GM12872 (cell line): ENCODE measurements around the gene SCAF11.

Source experiments
- TF ChIP-seq, protein P1 (sequence below): IDR thresholded peaks from 3 replicates; pipeline ENCODE4 v1.5.1; 2011; ENCODE audit warnings: low read depth, mild to moderate bottlenecking, low read length, moderate library complexity; ENCODE audit not compliant: insufficient read depth

SCAF11 gene

DNA sequence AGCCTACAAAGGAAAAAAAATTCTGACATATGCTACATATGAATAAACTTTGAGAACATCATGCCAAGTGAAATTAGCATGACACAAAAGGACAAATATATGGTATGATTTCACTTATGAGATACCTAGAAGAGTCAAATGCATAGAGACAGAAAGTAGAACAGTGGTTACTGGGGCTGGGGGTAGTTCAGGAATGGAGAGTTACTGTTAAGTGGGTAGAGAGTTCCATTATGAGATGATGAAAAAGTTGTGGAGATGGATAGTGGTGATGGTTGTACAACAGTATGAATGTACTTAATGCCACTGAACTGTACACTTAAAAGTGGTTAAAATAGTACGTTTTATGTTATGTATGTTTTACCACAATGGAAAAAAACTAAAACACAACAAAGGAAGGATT, 92.3 kb downstream of the SCAF11 start:
- TF ChIP-seq, protein P1, sequence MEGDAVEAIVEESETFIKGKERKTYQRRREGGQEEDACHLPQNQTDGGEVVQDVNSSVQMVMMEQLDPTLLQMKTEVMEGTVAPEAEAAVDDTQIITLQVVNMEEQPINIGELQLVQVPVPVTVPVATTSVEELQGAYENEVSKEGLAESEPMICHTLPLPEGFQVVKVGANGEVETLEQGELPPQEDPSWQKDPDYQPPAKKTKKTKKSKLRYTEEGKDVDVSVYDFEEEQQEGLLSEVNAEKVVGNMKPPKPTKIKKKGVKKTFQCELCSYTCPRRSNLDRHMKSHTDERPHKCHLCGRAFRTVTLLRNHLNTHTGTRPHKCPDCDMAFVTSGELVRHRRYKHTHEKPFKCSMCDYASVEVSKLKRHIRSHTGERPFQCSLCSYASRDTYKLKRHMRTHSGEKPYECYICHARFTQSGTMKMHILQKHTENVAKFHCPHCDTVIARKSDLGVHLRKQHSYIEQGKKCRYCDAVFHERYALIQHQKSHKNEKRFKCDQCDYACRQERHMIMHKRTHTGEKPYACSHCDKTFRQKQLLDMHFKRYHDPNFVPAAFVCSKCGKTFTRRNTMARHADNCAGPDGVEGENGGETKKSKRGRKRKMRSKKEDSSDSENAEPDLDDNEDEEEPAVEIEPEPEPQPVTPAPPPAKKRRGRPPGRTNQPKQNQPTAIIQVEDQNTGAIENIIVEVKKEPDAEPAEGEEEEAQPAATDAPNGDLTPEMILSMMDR: no peak

DNA sequence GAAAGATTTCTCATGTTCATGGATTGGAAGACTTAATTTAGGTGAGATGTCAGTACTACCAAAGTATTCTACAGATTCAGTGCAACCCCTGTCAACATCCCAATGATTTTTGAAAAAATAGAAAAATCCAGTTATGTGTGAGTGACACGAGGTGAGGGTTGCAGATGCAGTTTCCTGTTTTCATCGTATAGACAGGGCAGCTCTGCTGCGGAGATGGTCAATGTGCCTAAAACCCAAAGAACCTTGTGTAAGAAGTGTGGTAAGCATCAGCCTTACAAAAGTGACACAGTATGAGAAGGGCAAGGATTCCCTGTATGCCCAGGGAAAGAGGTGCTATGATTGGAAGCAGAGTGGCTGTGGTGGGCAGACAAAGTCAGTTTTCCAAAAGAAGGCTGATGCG, 94.4 kb downstream of the SCAF11 start:
- TF ChIP-seq, protein P1: no peak

DNA sequence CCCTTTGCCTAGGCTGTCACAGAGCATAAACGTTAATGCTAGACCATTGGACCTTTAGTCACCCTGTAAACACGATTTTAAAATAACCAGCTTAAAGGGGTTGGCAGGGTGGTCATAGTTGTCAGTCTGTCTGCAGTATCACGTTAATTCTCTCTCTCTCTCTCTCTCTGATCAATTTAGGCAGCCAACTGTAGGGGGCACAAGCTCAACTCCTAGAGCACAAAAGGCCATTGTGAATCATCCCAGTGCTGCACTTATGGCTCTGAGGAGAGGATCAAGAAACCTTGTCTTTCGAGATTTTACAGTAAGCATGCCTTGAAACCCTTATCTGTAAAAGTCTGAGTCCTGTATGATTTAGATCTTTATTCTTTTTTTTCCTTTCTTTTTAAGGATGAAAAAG, 97.1 kb downstream of the SCAF11 start:
- TF ChIP-seq, protein P1: 0 out of 3 replicates have a peak, but pooled peaks have one; percentile 11

DNA sequence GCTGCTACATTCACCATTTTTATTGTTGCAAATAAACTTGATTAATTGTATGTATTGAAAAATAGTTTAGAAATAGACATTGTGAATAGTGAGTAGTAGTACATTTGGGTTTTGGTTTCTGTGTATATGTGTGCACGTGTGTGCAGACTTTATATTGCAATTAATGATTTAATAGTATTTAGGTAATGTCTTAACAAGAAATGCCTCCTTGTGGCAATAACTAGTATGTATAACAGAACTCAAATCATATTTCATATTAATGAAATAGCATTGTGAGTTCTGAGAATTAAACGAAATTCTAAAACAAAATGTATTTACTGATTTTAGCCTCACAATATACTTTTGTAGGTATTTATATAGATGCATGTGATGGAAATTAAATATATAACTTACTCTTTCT, 100.1 kb downstream of the SCAF11 start:
- TF ChIP-seq, protein P1: no peak

DNA sequence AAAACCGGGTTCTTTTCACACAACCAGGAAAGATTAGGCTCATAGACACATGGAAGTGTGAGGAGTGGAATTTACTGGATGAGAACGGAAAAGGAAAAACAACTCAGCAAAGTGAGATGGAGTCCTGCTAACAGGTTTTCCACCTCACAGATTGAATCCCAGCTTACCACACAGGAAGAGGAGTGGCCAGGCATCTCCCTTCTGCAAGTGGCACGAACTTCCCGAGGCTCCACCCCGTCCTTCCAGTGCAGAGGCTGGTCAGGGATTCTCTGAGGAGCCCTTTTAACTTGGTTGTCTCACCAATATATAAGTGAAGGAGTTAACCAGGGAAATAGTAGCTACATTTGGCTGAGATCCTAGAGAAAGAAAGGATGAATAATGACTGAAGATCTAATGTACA, 102.8 kb downstream of the SCAF11 start:
- TF ChIP-seq, protein P1: no peak

DNA sequence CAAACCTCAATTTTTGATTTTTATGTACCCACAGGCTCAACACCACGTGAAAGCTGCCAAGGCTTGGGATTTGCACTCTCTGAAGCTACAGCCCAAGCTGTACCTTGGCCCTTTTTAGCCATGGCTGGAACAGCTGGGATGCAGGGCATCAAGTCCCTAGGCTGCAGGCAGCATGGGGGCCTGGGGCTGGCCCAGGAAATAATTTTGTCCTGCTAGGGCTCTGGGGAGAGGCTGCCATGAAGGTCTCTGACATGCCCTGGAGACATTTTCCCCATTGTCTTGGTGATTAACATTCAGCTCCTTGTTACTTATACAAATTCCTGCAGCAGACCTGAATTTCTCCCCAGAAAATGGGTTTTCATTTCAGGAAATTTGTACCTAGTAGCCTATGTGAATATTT, 103.7 kb downstream of the SCAF11 start:
- TF ChIP-seq, protein P1: no peak

DNA sequence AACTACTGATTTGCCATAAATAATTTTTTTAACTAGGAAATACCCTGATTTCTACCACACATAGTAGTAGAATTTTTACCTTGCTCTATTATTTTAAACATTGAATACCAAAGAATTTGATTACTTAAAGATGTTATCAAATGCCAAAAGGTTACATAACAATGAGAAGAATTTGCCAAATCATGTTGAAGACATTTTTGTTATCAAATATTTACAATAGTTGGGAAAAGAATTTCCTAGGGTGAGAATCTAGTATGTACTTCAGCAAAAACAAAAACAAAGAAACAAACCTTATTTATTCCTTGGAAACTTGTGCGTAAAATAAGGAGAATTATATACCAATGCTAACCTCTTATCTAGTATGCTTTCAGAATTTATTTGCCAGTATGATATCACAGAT, 107.2 kb downstream of the SCAF11 start:
- TF ChIP-seq, protein P1: no peak

DNA sequence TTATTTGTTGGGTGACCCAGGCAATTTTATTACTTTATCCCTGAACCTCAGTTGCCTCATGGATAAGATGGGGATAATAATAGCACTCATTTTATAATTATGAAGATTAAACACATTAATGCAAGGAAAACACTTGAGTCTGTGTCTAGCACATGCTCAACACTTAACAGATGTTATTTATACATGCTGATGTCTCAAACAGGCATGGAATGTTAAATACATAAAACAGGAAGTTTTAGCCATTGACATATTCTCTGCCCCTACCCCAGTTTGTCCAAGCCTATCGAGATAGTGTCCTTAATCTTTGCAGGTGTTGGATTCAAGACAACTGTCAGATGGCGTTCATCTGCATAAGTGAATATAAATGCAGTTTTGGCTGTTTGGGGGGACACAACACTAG, 109.8 kb downstream of the SCAF11 start:
- TF ChIP-seq, protein P1: no peak
